Sigmoid colon (tissue), 7 donors: ENCODE data around the gene PIGO. TPM values are rescaled to one million over a fixed set of nuclear protein-coding genes. Genes with fewer than 3 reads are reported as not detected.

Experiments
- DNase-seq: peaks from one replicate; pipeline ENCODE4 v3.0.0-alpha.2; 2019
- H3K27ac ChIP-seq, 4 donors: fragments of 200-600 bp; sonication (generic); one replicate each; pipeline ENCODE4 v1.5.1; 2016 to 2019; ENCODE audit warnings: mild to moderate bottlenecking in 1 of 4
- H3K27me3 ChIP-seq, 3 donors: fragments of 200-600 bp; sonication (generic); one replicate each; pipeline ENCODE4 v1.5.1; 2019; ENCODE audit warnings: mild to moderate bottlenecking in 1 of 3
- H3K36me3 ChIP-seq, 4 donors: fragments of 200-600 bp; sonication (generic); one replicate each; pipeline ENCODE4 v1.5.1; 2016 to 2019
- H3K4me1 ChIP-seq, 4 donors: fragments of 200-600 bp; sonication (generic); one replicate each; pipeline ENCODE4 v1.5.1; 2017 to 2019
- H3K4me3 ChIP-seq, 4 donors: fragments of 200-600 bp; sonication (generic); one replicate each; pipeline ENCODE4 v1.5.1; 2017 to 2019; ENCODE audit warnings: mild to moderate bottlenecking in 2 of 4, moderate library complexity in 1 of 4
- H3K9me3 ChIP-seq, 4 donors: fragments of 200-600 bp in 3 of 4; sonication (generic) in 3 of 4; one replicate each; pipeline versions ENCODE4 v1.5.1 to v1.6.1; 2013 to 2019
- EP300 ChIP-seq, 4 donors: sonication (generic); formaldehyde crosslinking; IDR thresholded peaks; one replicate each; pipeline ENCODE4 v1.6.1; 2017; ENCODE audit warnings: antibody characterized with exemption in 4 of 4
- POLR2A ChIP-seq, 2 donors: fragments of 450-650 bp; IDR thresholded peaks; one replicate each; pipeline ENCODE4 v1.6.1; 2016; ENCODE audit warnings: antibody characterized with exemption in 2 of 2, mild to moderate bottlenecking in 2 of 2, moderate library complexity in 2 of 2
- POLR2AphosphoS5 ChIP-seq, 4 donors: sonication (generic); formaldehyde crosslinking; IDR thresholded peaks; one replicate each; pipeline ENCODE4 v1.6.1; 2017; ENCODE audit warnings: antibody characterized with exemption in 4 of 4
- WGBS, 2 donors: extraction: QIAGEN DNeasy Blood & Tissue Kit; methylation state at CpG; one replicate each; pipeline ENCODE4 v1.1.7; 2013; 5-methylcytosine and 5-hydroxymethylcytosine counted together
- intact Hi-C: fragments of 100-400 bp; cut with DNase I; formaldehyde crosslinking; loops from one replicate; pipeline ENCODE4 v1.15.1; 2023
- polyA plus RNA-seq, 3 donors: library from polyadenylated mRNA; stranded (reverse); fragments of 200-250 nt; gene quantifications; one replicate each; pipeline ENCODE4 v1.2.3, GENCODE V29; 2013
- total RNA-seq, 4 donors: library from RNA; depleted of rRNA; stranded (reverse); fragments of >200 nt; gene quantifications; one replicate each; pipeline ENCODE4 v1.1.0, GENCODE V29; 2016
- TF ChIP-seq, protein P1 (sequence below), 4 experiments: fragments of 450-650 bp in 3 of 4; fragments of 200-600 bp in 1 of 4; IDR thresholded peaks; one replicate each; pipeline ENCODE4 v1.5.1; 2016 to 2019; ENCODE audit warnings: antibody characterized with exemption in 4 of 4, mild to moderate bottlenecking in 3 of 4, moderate library complexity in 2 of 4
- donor health status: healthy with polysubstance abuse.
- donor health status: Bipolar disorder and iron deficiency.
- donor health status: healthy.

Gene PIGO
- total and polyA plus RNA-seq, 7 donors: 3.0 to 23.5 (median 10.0) TPM

GRCh38 chr9:35078066-35078465 is 18.3 kb downstream of the PIGO start:
- Histone ChIP-seq H3K36me3 (no peaks in the 10 kb centered on the region), H3K4me3 (no peak overlapping the region), H3K27ac (no peak overlapping the region), H3K4me1 (peaks cover 0 to 21% (median 16%) of the 10 kb centered on the region in 4 donors), H3K27me3 (no peaks in the 10 kb centered on the region), H3K9me3 (no peaks in the 10 kb centered on the region)
- WGBS, 2 donors: 83 to 84% methylated on average over 4 of the region's 4 CpGs
- DNase-seq: no peak
- TF ChIP-seq POLR2A (IDR thresholded peaks at IDR 0.05): no peak
- TF ChIP-seq, protein P1, sequence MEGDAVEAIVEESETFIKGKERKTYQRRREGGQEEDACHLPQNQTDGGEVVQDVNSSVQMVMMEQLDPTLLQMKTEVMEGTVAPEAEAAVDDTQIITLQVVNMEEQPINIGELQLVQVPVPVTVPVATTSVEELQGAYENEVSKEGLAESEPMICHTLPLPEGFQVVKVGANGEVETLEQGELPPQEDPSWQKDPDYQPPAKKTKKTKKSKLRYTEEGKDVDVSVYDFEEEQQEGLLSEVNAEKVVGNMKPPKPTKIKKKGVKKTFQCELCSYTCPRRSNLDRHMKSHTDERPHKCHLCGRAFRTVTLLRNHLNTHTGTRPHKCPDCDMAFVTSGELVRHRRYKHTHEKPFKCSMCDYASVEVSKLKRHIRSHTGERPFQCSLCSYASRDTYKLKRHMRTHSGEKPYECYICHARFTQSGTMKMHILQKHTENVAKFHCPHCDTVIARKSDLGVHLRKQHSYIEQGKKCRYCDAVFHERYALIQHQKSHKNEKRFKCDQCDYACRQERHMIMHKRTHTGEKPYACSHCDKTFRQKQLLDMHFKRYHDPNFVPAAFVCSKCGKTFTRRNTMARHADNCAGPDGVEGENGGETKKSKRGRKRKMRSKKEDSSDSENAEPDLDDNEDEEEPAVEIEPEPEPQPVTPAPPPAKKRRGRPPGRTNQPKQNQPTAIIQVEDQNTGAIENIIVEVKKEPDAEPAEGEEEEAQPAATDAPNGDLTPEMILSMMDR (IDR thresholded peaks at IDR 0.05): no peak
- no peak for TF ChIP-seq EP300 (IDR thresholded peaks at IDR 0.05)
- no peak for TF ChIP-seq POLR2AphosphoS5 (IDR thresholded peaks at IDR 0.05)
- intact Hi-C loops: no loop called here

DNA sequence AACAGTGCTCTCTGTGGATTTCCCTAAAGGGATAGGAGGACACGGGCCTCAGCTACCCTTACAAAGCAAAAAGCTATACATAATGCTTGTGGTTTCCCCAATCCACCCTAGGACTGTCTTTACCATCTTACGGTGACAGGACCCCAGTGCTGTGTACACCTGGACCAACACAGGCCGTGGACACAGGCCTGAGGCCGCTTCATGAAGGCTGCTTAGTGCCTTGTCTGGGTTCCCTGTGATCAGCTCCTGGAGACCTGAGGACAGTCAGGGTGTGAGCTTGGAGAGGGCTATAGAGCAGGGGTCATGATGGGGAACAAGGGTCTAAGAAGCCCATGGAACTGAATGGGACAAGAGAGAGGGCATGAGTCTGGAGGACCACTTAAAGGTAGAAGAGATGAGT is 19.5 kb downstream of the PIGO start:
- no peak for TF ChIP-seq POLR2A (IDR thresholded peaks at IDR 0.05)
- TF ChIP-seq, protein P1 (IDR thresholded peaks at IDR 0.05): no peak
- TF ChIP-seq EP300 (IDR thresholded peaks at IDR 0.05): no peak
- no peak for TF ChIP-seq POLR2AphosphoS5 (IDR thresholded peaks at IDR 0.05)
- no peak for DNase-seq
- H3K4me3 ChIP-seq: no peak overlapping the region
- H3K27ac ChIP-seq: no peak overlapping the region
- H3K9me3 ChIP-seq: no peaks in the 10 kb centered on the region
- H3K27me3 ChIP-seq: no peaks in the 10 kb centered on the region
- 92 to 95% methylated on average over 4 of the region's 4 CpGs for WGBS, 2 donors
- peaks cover 0 to 25% (median 16%) of the 10 kb centered on the region in 4 donors for H3K4me1 ChIP-seq
- H3K36me3 ChIP-seq: no peaks in the 10 kb centered on the region
- intact Hi-C loops: no loop called here

DNA sequence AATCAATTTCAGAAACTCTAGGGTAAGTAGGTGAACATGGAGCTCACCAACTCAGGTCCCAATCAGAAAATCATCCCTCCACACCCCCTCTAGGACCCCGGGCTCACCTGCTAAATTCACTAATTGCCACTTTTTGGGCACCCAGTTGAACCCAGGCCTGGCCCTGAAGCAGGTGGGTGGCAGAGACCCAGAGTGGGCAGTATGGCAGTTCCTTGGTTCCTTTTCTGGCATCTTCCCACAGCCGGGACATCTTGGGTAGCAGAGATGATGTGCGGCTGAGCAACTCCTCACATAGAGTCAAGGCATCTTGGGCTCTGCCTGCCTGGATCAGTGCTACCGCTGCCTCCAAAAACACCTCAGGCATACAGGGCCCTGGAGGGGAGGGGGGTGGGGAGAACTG is 21.0 kb downstream of the PIGO start:
- intact Hi-C loops: no loop called here
- peak; percentile 57 for DNase-seq
- no peaks in the 10 kb centered on the region for H3K9me3 ChIP-seq
- no peak overlapping the region for H3K4me3 ChIP-seq
- H3K27ac ChIP-seq: no peak overlapping the region
- 97 to 98% methylated on average over 4 of the region's 4 CpGs for WGBS, 2 donors
- TF ChIP-seq, protein P1 (IDR thresholded peaks at IDR 0.05): no peak
- TF ChIP-seq POLR2AphosphoS5 (IDR thresholded peaks at IDR 0.05) (no peak), EP300 (IDR thresholded peaks at IDR 0.05) (no peak), POLR2A (IDR thresholded peaks at IDR 0.05) (no peak)
- peaks cover 0 to 33% (median 23%) of the 10 kb centered on the region in 4 donors for H3K4me1 ChIP-seq
- no peaks in the 10 kb centered on the region for H3K36me3 ChIP-seq
- no peaks in the 10 kb centered on the region for H3K27me3 ChIP-seq

DNA sequence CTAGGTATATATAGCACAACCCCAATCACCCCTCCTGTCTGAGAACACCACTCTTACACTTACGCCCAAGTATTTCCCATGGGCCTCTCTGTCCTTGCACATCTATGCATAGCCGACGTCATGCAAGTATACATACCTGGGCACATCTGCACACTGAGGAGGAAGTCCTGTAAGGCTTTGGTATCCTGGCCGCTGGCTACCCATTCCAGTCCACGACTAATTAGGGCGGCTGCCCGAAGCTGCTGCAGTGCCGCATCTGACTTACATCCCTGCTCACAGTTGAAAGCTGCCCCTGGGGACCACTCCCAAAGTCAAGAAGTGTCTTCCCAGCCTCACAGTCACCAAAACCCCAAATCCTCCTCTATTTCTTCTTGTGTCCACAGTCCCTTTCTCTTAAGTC is 21.6 kb downstream of the PIGO start:
- intact Hi-C loops: loop anchor here (5.0 kb wide), 2 partner anchors 38 to 87 kb away; partner anchors contain the start of gene DNAJB5
- Histone ChIP-seq H3K4me3 (no peak overlapping the region), H3K36me3 (no peaks in the 10 kb centered on the region), H3K27me3 (no peaks in the 10 kb centered on the region), H3K4me1 (peaks cover 0 to 36% (median 27%) of the 10 kb centered on the region in 4 donors), H3K9me3 (no peaks in the 10 kb centered on the region), H3K27ac (no peak overlapping the region)
- TF ChIP-seq EP300 (IDR thresholded peaks at IDR 0.05) (no peak), POLR2AphosphoS5 (IDR thresholded peaks at IDR 0.05) (no peak), POLR2A (IDR thresholded peaks at IDR 0.05) (no peak)
- TF ChIP-seq, protein P1 (IDR thresholded peaks at IDR 0.05): no peak
- peak; percentile 52 for DNase-seq
- 96% methylated on average over 8 of the region's 8 CpGs for WGBS, 2 donors

GRCh38 chr9:35074141-35074540 is 22.2 kb downstream of the PIGO start:
- H3K27me3 ChIP-seq: no peaks in the 10 kb centered on the region
- no peak overlapping the region for H3K4me3 ChIP-seq
- intact Hi-C loops: loop anchor here (5.0 kb wide), 2 partner anchors 38 to 87 kb away; partner anchors contain the start of gene DNAJB5
- no peak overlapping the region for H3K27ac ChIP-seq
- 97 to 99% methylated on average over 6 of the region's 6 CpGs for WGBS, 2 donors
- peaks cover 0 to 39% (median 31%) of the 10 kb centered on the region in 4 donors for H3K4me1 ChIP-seq
- peak; percentile 54 for DNase-seq
- H3K36me3 ChIP-seq: no peaks in the 10 kb centered on the region
- H3K9me3 ChIP-seq: no peaks in the 10 kb centered on the region
- TF ChIP-seq EP300 (IDR thresholded peaks at IDR 0.05) (no peak), POLR2AphosphoS5 (IDR thresholded peaks at IDR 0.05) (no peak), POLR2A (IDR thresholded peaks at IDR 0.05) (no peak)
- TF ChIP-seq, protein P1 (IDR thresholded peaks at IDR 0.05): no peak
